ENCODE measurements around the gene GNG10.

- TF ChIP-seq CTCF (IDR thresholded peaks at IDR 0.05) = no peak
- TF ChIP-seq POLR2A (IDR thresholded peaks at IDR 0.05) = no peak
Observed at GRCh38 chr9:111649016-111649415, 12.4 kb upstream of the GNG10 start.
